NCI-H2227 (cell line): Measurements from ENCODE around the gene RPGRIP1.
"Not testable (repeated sequence)": the region's sequence is repeated elsewhere in the genome, so short reads cannot be mapped to it uniquely, and the experiment has no call there.

Experiments used
- DNase-seq: peaks from one replicate; lab custom pipeline; 2025; ENCODE audit not compliant: unreplicated experiment; lab: John Stamatoyannopoulos, UW

The RPGRIP1 gene

DNA sequence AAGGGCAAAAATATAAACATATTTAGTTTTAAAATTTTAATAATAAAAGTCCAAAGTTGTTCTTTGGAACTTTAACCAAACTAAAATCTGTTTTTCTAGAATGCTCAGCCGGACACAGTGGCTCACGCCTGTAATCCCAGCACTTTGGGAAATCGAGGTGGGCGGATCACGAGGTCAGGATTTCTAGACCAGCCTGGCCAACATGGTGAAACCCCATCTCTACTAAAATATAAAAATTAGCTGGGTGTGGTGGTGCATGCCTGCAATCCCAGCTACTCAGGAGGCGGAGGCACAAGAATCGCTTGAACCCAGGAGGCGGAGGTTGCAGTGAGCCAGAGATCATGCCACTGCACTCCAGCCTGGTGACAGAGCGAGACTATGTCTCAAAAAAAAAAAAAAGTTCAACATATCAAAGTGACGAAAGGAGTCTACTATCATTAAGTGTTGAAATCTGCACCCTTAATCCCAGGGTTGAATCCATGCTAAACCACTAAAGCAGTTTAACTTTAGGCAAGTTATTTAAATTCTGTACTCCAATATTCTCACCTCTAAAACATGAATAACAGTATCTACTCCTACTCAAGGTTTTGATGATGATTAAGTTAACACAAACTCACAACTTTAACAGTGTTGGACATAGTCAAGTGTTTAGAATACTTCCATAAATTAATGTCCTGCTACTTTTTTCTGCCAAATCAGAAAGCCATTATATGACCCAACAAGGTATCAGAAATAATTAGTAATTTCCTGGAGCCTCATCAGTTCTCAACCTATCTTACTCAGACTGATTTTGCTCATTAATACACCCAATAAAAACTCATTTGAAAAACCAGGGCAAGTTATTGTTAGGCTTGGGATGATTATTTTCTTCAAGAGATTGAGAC lies 21.6 kb upstream of the RPGRIP1 start:
- DNase-seq: no peak

- DNase-seq: no peak
These were observed 20.7 kb upstream of the RPGRIP1 start for GRCh38 chr14:21258889-21259787.

- no peak for DNase-seq
These were observed 18.1 kb upstream of the RPGRIP1 start for GRCh38 chr14:21261824-21262223.

DNA sequence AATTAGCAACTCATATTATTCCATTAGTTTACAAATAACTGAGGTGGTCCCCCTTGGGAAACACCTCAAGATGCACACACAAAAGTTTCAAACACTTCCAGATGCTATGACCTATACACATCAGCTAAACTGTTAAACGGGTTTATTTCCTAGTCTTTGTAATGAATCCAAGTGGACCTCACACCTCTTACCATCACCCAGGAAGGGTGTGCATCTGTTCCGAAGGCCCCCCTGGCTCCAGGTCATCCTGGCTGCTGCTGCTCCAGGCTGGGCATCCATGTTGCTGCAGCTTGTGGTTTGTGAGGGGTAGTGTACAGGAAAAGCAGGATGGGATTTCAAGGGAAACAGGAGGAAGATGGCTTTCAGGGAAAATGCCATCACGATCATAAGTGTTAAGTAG lies 17.5 kb upstream of the RPGRIP1 start:
- no peak for DNase-seq

DNA sequence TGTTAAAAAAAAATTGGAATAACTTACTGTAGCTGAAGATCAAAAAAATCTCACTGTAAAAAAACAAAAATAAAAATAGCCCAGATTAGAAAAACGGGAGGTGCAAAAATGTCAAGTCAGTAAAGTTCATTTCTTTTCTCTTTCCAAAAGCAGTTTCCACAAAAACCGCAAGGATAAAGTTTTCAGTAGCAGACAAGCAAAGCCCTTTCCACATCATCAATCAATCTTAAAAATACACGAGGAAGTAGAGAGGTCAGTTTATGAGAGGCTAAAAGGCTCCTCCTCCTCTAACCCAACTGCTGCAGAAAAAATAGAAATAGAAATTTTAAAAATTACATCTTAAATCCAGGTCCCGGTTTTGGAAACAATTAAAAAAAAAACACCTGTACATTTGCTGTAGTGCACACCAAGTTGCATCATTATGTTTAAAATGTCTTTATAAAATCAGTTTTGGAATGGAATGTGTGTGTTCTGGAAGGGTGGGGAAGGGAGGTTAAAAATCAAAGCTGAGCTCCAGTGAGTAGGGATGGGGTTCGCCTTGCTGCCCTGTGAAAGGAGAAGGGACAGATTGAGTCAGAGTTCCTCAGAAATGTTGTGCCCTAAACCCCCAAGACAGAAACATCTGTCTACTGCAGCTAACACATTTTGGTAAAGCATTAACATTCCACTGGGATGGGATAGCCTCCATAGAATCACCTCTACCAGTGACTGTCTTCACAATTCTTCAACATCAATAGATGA lies 16.4 kb upstream of the RPGRIP1 start:
- DNase-seq: no peak

GRCh38 chr14:21264025-21264801 lies 15.7 kb upstream of the RPGRIP1 start:
- no peak for DNase-seq

DNA sequence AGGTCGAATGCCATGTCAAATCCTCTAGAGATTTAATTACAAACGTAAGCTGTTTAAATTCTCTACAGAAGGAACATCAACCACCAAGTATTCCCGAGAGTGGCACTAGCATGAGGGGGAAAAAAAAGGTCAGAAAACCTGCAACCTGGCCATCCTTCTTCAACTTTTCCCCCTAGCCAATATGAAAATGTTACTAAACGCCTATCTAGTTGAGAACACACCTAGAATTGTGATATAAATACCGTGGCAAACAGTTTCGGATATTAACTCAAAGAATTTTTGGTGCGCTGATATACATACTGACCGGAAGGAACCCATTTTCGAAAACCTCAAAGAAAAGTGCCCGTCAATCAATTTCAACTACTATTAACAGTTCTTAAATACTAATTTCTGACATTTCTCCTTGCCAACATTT lies 12.4 kb upstream of the RPGRIP1 start:
- DNase-seq: no peak

GRCh38 chr14:21267886-21268616 lies 11.8 kb upstream of the RPGRIP1 start:
- no peak for DNase-seq

GRCh38 chr14:21268617-21269251 lies 11.1 kb upstream of the RPGRIP1 start:
- peak; percentile 43 for DNase-seq

DNA sequence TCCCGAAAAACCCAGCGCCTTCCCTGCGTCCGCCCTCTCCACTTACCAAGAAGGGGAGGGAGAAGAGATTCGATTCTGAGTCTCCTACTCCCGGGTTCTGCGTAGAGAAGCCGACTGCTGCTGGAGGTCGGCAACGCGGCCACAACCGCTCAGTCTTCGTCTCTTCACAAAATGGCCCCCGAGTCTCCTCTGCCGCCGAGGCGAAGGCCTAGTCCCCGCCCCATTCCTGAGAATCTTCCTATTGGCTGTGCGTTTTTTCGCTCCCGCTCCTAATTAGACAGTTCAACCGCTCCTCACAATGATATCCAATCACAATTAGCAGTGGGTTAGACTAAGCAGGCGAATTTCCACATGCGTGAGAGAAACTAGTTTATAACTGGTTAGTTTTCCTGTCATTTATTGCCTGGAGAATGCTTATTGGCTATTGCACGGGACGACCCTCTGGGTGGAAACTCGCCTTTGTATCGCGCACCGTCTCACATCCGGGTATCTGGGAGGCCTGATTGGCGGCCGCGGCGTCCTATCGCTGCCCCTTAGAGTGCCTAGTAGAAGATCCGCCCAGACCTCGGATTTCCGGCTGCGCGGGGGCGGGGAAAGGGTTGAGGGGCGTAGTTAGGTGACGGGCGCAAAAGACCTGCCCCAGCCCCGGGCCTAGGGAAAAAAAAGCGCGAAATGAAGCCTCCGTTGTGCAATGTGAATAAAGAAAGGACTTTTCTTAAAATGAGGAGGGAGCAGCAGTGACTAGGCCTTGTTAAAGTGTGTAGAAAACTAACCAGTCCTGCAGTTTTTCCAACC lies 10.4 kb upstream of the RPGRIP1 start, which contains the start of gene HNRNPC:
Gene HNRNPC (minus strand): TSS at position 191 of the 795 bp plus-strand sequence. CDS start 35,249 bp downstream, outside the sequence.
- peak; percentile 100 for DNase-seq

- DNase-seq: not testable (repeated sequence)
These were observed 7.2 kb upstream of the RPGRIP1 start for GRCh38 chr14:21272661-21273060.

- DNase-seq: no peak
These were observed 4.5 kb upstream of the RPGRIP1 start for GRCh38 chr14:21275261-21275858.

- no peak for DNase-seq
These were observed 1.3 kb upstream of the RPGRIP1 start for GRCh38 chr14:21278632-21279031.

DNA sequence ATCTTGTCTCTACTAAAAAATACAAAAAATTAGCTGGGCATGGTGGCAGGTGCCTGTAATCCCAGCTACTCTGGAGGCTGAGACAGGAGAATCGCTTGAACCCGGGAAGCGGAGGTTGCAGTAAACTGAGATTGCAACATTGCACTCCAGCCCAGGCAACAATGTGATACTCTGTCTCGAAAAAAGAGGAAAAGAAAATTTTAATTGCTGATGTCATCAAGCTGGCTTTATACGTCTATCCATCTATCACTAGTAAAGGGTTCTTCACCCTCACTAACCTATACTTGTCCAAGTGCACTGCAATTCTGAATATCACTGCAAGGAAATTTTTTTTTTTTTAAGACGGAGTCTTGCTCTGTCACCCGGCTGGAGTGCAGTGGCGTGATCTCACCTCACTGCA lies 2.0 kb downstream of the RPGRIP1 start:
- not testable (repeated sequence) for DNase-seq

- DNase-seq: not testable (repeated sequence)
These were observed 6.6 kb downstream of the RPGRIP1 start for GRCh38 chr14:21286516-21286915.

- no peak for DNase-seq
These were observed 7.3 kb downstream of the RPGRIP1 start for GRCh38 chr14:21287168-21287567.

DNA sequence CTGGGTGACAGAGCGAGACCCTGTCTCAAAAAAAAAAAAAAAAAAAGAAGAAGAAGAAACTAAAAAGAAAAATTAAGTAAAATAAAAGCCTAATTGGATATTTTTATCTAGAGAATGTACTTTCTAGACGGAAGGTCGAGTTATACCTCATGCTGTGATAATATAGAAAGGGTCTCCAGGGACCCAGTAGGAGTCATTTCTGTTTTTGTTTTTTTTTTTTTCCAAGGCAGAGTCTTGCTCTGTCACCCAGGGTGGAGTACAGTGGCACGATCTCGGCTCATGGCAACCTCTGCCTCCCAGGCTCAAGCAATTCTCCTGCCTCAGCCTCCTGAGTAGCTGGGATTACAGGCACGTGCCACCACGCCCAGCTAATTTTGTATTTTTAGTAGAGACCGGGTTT lies 14.1 kb downstream of the RPGRIP1 start:
- DNase-seq: not testable (repeated sequence)

GRCh38 chr14:21298358-21298757 lies 18.5 kb downstream of the RPGRIP1 start:
- no peak for DNase-seq
